ENCODE data around the gene FUCA1. TPM values are rescaled to one million over a fixed set of nuclear protein-coding genes. Genes with fewer than 3 reads are reported as not detected.
"Not testable (repeated sequence)": the region's sequence is repeated elsewhere in the genome, so short reads cannot be mapped to it uniquely, and the experiment has no call there.

The FUCA1 gene
- polyA plus RNA-seq, 3 donors from 2014 or later = 24.3 to 27.7 (median 26.1) TPM

DNA sequence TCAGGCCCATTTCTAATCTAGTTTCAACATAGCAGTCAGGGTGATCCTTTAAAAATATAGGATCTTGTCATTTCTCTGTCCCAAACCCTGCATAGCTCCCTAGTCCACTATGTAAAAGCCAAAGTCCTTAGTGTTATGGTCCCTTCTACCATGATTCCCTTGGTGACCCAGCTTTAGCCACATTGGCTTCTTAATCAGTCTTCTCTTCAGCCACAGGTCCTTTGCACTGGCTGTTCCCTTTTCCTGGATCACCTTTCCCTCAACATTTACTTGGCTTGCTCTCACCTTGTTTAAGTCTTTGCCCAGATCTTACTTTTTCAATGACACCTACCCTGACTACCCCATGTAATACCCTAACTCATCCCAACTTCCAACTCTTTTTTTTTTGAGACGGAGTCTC lies 11.7 kb upstream of the FUCA1 start:
- peaks cover 0 to 1% of the 10 kb centered on the region in 2 donors for H3K4me1 Mint-ChIP-seq
- peaks cover 8 to 26% (median 23%) of the 10 kb centered on the region in 6 donors for H3K9me3 Mint-ChIP-seq
- no peak overlapping the region for H3K4me3 Mint-ChIP-seq
- no peak for DNase-seq
- H3K27me3 Mint-ChIP-seq (ENCODE audit: low read depth in 3 of 3) = peaks cover 3 to 5% (median 5%) of the 10 kb centered on the region in 3 donors
- no peak overlapping the region for H3K27ac Mint-ChIP-seq
- H3K36me3 Mint-ChIP-seq = peaks cover 14 to 18% (median 17%) of the 10 kb centered on the region in 3 donors

DNA sequence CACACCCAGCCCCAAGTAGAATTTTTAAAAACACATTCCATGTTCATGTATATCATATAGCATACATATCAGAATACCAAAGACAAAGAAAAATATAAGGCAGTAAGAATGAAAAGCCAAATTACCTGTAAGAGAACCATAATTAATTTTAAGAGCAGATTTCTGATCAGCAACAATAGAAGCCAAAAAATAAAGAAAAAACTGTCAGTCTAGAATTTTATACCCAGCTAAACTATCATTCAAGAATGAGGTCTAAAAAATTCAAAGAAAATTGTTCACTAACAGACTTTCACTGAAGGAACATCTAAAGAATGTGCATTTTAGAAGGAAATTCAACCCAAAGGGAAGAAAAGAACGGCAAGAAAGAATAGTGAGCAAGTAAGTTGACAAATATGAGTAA lies 10.6 kb upstream of the FUCA1 start:
- Mint-ChIP-seq H3K4me1 (peaks cover 0 to 1% of the 10 kb centered on the region in 2 donors), H3K9me3 (peaks cover 8 to 26% (median 23%) of the 10 kb centered on the region in 6 donors), H3K27ac (no peak overlapping the region), H3K27me3 (ENCODE audit: low read depth in 3 of 3) (peaks cover 2 to 5% (median 5%) of the 10 kb centered on the region in 3 donors), H3K4me3 (no peak overlapping the region), H3K36me3 (peaks cover 14 to 18% (median 17%) of the 10 kb centered on the region in 3 donors)
- DNase-seq = no peak

DNA sequence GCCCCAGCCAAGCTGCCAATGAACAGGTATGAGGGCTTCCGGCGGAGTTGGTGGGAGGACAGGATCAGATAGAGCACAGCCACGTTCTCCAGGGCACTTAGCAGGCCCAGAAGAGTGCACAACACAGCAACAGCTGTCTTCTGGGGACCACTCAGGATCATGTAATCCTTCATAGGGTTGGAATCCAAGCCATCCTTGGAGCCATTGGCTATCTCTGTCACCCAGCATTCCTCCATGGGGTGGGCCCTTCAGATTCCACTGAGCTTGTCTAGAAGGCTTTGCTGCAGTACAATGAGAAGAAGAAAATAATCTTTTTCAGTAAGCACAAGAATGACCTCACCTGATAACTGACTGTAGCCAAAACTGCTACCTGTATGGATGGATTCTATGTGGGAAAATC lies 7.3 kb upstream of the FUCA1 start:
- peaks cover 0 to 1% of the 10 kb centered on the region in 2 donors for H3K4me1 Mint-ChIP-seq
- no peak overlapping the region for H3K4me3 Mint-ChIP-seq
- no peak overlapping the region for H3K27ac Mint-ChIP-seq

DNA sequence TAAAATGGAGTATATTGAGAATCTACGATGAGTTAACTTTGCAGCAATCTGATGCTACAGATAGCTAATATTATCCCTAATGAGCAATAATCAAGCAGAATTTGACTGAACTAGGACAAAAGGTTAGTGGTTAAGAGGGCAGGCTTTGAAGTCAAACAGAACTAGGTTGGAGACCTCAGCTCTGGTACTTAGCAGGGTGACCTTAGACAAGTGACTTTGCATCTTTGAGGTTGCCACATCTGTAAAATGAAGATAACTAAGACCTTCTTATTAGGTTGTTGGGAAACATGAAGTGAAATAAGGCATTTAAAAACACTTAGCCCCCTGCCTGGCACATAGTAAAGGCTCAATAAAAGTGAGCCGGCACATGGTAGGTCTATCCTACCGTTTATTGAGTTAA lies 4.3 kb upstream of the FUCA1 start:
- DNase-seq = no peak

More for the DNA sequence above, 7.3 kb upstream of the FUCA1 start:
- DNase-seq = no peak
- Mint-ChIP-seq H3K9me3 (peaks cover 8 to 26% (median 23%) of the 10 kb centered on the region in 6 donors), H3K27me3 (ENCODE audit: low read depth in 3 of 3) (peaks cover 0 to 4% (median 2%) of the 10 kb centered on the region in 3 donors), H3K36me3 (peaks cover 14 to 18% (median 17%) of the 10 kb centered on the region in 3 donors)

DNA sequence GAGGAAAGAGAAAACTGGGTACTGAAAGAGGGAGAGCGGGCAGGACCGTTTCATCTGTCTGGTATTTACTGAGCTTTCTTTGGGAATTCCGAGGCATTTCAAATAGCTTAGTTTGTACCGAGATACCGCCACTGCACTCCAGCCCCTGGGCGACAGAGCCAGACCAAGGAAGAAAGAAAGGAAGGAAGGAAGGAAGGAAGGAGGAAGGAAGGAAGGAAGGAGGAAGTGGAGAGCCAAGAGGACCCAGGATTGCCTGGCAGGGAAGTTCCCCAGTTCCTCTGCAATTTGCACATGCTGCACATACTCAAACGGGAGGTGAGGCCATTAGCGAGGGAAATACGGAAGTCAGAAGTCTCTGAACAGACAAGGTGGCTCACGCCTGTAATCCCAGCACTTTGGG lies 961 bp upstream of the FUCA1 start:
- peak overlapping the region in 5 of 6 donors; percentile 76 to 96 (median 84) for H3K27ac Mint-ChIP-seq
- peaks cover 0 to 6% (median 4%) of the 10 kb centered on the region in 3 donors for H3K36me3 Mint-ChIP-seq
- H3K4me3 Mint-ChIP-seq = peak overlapping the region; percentile 84 to 96 (median 90)
- H3K4me1 Mint-ChIP-seq = peaks cover 31 to 36% of the 10 kb centered on the region in 2 donors
- no peaks in the 10 kb centered on the region for H3K9me3 Mint-ChIP-seq
- no peak for DNase-seq
- peaks cover 2 to 4% (median 3%) of the 10 kb centered on the region in 3 donors for H3K27me3 Mint-ChIP-seq (ENCODE audit: low read depth in 3 of 3)

More for the DNA sequence above, 4.3 kb upstream of the FUCA1 start:
- no peak overlapping the region for H3K27ac Mint-ChIP-seq
- peaks cover 5% of the 10 kb centered on the region in 3 donors for H3K36me3 Mint-ChIP-seq
- peaks cover 11 to 14% of the 10 kb centered on the region in 2 donors for H3K4me1 Mint-ChIP-seq
- H3K27me3 Mint-ChIP-seq (ENCODE audit: low read depth in 3 of 3) = peaks cover 2 to 5% (median 4%) of the 10 kb centered on the region in 3 donors
- peaks cover 0 to 6% (median 4%) of the 10 kb centered on the region in 6 donors for H3K9me3 Mint-ChIP-seq
- H3K4me3 Mint-ChIP-seq = no peak overlapping the region

DNA sequence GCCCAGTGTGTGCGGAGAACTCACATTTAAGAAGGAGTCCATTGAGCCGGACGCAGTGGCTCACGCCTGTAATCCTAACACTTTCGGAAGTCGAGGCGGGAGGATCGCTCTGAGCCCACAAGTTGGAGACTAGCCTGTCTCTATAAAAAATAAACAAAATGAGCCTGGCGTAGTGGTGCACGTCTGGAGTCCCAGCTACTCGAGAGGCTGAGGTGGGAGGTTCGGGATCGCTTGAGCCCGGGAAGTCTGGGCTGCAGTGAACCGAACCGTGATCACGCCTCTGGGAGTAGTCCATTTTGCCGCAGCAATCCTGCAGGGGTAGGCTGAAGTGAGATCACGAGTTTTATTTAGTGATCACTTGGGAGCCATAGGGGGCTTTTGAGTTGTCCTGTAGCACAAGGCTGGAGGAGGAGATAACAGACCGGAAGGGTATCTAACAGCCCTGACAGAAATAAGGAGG lies 497 bp upstream of the FUCA1 start:
- Mint-ChIP-seq H3K27me3 (ENCODE audit: low read depth in 3 of 3) (peaks cover 2 to 4% (median 3%) of the 10 kb centered on the region in 3 donors), H3K9me3 (no peaks in the 10 kb centered on the region), H3K36me3 (peaks cover 0 to 6% (median 4%) of the 10 kb centered on the region in 3 donors), H3K4me3 (peak overlapping the region; percentile 84 to 96 (median 90)), H3K27ac (peak overlapping the region; percentile 76 to 96 (median 86)), H3K4me1 (peaks cover 31 to 36% of the 10 kb centered on the region in 2 donors)
- no peak for DNase-seq

DNA sequence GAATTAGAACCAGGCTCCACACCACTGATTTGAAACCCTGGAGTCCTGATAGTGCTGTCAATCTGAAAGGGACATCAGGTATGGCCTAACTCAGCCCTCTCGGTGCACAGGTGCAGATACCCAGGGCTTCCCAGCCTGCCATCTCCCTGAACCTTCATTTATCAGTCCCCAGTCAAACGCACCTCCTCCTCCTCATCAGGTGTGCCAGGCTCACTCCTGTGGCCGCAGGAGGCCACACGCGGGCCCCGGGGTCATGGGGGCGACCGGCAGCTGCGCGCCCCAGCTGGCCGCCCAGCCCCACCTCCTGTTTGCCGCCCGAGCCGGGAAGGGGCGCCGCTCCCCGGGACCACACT lies 572 bp downstream of the FUCA1 start:
- H3K9me3 Mint-ChIP-seq = no peaks in the 10 kb centered on the region
- peak overlapping the region; percentile 84 to 96 (median 90) for H3K4me3 Mint-ChIP-seq
- peaks cover 2 to 4% (median 3%) of the 10 kb centered on the region in 3 donors for H3K27me3 Mint-ChIP-seq (ENCODE audit: low read depth in 3 of 3)
- peaks cover 31 to 36% of the 10 kb centered on the region in 2 donors for H3K4me1 Mint-ChIP-seq
- H3K27ac Mint-ChIP-seq = peak overlapping the region; percentile 17 to 84 (median 78)
- DNase-seq = no peak
- peaks cover 4 to 12% (median 4%) of the 10 kb centered on the region in 3 donors for H3K36me3 Mint-ChIP-seq

DNA sequence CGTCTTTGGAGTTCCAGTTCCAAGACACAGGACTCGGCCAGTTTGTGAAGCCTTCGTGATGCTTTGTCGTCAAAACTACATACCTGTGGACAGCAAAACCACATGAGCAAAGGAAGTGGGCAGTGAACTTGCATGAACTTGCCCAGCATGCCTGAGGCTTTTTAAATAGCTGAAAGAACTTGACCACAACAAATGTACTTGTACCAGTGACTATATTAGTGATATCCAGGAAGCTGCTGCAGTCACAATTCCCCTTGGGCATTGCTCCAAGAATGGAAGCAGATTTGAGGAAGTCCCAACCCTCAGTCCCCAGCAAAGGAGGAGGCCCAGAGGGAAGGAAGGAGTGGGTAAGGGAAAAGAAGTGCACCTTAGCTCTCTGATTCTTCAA lies 2.6 kb downstream of the FUCA1 start:
- Mint-ChIP-seq H3K4me3 (peak overlapping the region in 4 of 5 donors; percentile 32 to 55 (median 50)), H3K9me3 (no peaks in the 10 kb centered on the region), H3K27me3 (ENCODE audit: low read depth in 3 of 3) (peaks cover 2 to 4% (median 3%) of the 10 kb centered on the region in 3 donors), H3K36me3 (peaks cover 4 to 18% (median 8%) of the 10 kb centered on the region in 3 donors), H3K4me1 (peaks cover 31 to 36% of the 10 kb centered on the region in 2 donors), H3K27ac (peak overlapping the region in 2 of 6 donors; percentile 36 to 72)
- peak; percentile 18 to 36 (median 27) for DNase-seq

DNA sequence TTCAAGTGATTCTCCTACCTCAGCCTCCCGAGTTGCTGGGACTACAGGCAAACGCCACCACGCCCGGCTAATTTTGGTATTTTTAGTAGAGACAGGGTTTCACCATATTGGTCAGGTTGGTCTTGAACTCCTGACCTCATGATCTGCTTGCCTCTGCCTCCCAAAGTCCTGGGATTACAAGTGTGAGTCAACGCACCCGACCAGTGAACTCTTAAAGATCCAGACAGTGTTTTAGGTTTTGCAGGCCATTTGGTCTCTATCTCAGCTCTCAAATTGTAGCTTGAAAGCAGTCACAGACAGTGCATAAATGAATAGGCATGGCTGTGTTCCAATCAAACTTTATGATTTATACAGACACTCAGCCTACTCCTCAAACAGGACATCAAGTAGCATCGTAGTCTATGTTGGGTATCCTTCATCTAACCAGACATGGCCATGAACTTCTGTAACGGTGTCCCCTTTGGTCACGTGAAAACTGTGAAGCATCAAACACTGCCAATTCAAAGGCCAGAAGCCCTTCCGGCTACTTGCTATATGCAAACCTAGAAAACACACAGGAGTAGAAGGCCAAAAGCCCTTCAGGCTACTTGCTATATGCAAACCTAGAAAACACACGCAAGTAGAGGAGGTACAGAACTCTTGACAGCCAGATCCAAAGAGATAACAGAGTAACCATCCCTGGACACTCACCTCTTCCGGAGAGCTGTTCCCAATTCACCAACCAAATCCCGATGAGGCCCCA lies 3.1 kb downstream of the FUCA1 start:
- H3K4me3 Mint-ChIP-seq = peak overlapping the region in 1 of 5 donors; percentile 55
- peaks cover 2 to 4% (median 3%) of the 10 kb centered on the region in 3 donors for H3K27me3 Mint-ChIP-seq (ENCODE audit: low read depth in 3 of 3)
- peak overlapping the region in 1 of 6 donors; percentile 72 for H3K27ac Mint-ChIP-seq
- DNase-seq = no peak
- peaks cover 4 to 18% (median 8%) of the 10 kb centered on the region in 3 donors for H3K36me3 Mint-ChIP-seq
- H3K4me1 Mint-ChIP-seq = peaks cover 31 to 36% of the 10 kb centered on the region in 2 donors
- H3K9me3 Mint-ChIP-seq = no peaks in the 10 kb centered on the region

DNA sequence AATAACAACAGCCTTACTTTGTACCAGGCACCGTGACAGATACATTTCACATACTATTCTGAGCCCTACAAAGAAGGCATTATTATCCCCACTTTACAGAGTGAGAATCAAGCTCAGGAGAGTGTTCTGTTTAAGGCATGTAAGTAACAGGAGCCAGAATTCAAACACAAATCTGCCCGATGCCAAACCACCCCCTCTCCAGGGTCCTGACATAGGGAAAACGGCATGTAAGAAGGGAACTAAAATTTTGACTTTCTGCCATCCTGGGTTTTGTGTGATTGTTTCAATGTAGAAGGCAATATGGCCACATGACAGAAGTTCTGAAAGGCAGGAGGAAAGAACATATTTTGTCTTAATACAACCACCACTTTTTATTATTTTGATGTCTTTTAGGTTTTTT lies 5.5 kb downstream of the FUCA1 start:
- Mint-ChIP-seq H3K27ac (no peak overlapping the region), H3K9me3 (no peaks in the 10 kb centered on the region), H3K4me3 (no peak overlapping the region), H3K36me3 (peaks cover 9 to 29% (median 13%) of the 10 kb centered on the region in 3 donors), H3K4me1 (peaks cover 22 to 24% of the 10 kb centered on the region in 2 donors), H3K27me3 (ENCODE audit: low read depth in 3 of 3) (no peaks in the 10 kb centered on the region)
- no peak for DNase-seq

DNA sequence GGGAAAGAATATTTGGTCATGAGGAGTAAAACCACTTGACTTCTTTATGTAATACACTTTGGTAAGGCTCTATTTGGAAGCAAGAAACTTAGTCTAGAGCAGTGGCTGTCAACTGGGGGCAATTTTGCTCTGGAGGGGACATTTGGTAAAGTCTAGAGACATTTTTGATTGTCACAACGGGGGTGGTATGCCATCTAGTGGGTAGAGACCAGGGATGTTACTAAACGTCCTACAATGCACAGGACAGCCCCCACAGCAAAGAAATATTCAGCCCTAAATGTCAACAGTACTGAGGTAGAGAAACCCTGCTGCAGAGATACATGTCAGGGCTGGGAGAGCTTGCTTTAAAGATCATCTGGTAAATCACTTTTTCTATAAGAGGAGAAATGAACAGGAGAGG lies 13.5 kb downstream of the FUCA1 start:
- no peaks in the 10 kb centered on the region for H3K27me3 Mint-ChIP-seq (ENCODE audit: low read depth in 3 of 3)
- no peaks in the 10 kb centered on the region for H3K4me1 Mint-ChIP-seq
- H3K9me3 Mint-ChIP-seq = no peaks in the 10 kb centered on the region
- H3K4me3 Mint-ChIP-seq = peak overlapping the region in 1 of 5 donors; percentile 70
- peaks cover 12 to 35% (median 15%) of the 10 kb centered on the region in 3 donors for H3K36me3 Mint-ChIP-seq
- peak overlapping the region in 3 of 6 donors; percentile 30 to 55 (median 48) for H3K27ac Mint-ChIP-seq
- peak in 1 of 3 donors; percentile 28 for DNase-seq

DNA sequence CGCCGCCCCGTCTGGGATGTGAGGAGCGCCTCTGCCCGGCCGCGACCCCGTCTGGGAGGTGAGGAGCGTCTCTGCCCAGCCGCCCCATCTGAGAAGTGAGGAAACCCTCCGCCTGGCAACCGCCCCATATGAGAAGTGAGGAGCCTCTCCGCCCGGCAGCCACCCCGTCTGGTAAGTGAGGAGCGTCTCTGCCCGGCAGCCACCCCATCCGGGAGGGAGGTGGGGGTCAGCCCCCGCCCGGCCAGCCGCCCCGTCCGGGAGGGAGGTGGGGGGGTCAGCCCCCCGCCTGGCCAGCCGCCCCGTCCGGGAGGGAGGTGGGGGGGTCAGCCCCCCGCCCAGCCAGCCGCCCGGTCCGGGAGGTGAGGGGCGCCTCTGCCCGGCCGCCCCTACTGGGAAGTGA lies 15.0 kb downstream of the FUCA1 start:
- not testable (repeated sequence) for H3K4me3 Mint-ChIP-seq
- H3K36me3 Mint-ChIP-seq = peaks cover 15 to 34% (median 22%) of the 10 kb centered on the region in 3 donors

DNA sequence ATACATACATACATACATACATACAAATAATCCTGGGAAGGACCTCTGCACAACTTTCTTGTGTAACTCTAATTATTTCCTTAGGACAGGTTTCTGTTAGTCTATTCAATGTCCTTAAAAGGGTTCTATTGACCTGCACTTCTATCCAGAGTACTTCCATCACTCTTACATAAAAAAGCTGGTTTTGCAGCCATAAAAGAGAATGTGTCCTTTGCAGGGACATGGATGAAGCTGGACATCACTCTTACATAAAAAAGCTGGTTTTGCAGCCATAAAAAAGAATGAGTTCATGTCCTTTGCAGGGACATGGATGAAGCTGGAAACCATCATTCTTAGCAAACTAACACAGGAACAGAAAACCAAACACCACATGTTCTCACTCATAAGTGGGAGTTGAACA lies 16.7 kb downstream of the FUCA1 start:
- Mint-ChIP-seq H3K36me3 (peaks cover 23 to 41% (median 32%) of the 10 kb centered on the region in 3 donors), H3K27ac (peak overlapping the region in 2 of 6 donors; percentile 18 to 37)
- H3K4me3 Mint-ChIP-seq; DNase-seq; H3K4me1 Mint-ChIP-seq; H3K27me3 Mint-ChIP-seq (ENCODE audit: low read depth in 3 of 3); H3K9me3 Mint-ChIP-seq: not testable (repeated sequence)

More for the DNA sequence above, 15.0 kb downstream of the FUCA1 start:
- not testable (repeated sequence) for H3K27me3 Mint-ChIP-seq (ENCODE audit: low read depth in 3 of 3); H3K27ac Mint-ChIP-seq; H3K9me3 Mint-ChIP-seq; DNase-seq; H3K4me1 Mint-ChIP-seq
